ENCODE data around the gene CES2.
"Not testable (repeated sequence)": the region's sequence is repeated elsewhere in the genome, so short reads cannot be mapped to it uniquely, and the experiment has no call there.

CES2 gene

GRCh38 chr16:66984892-66985311, 49.6 kb downstream of the CES2 start:
- DNase-seq (ENCODE audit: low read depth), result no peak

GRCh38 chr16:66986559-66986958, 51.2 kb downstream of the CES2 start:
- no peak for DNase-seq (ENCODE audit: low read depth)

GRCh38 chr16:66988197-66988788, 53.0 kb downstream of the CES2 start, which contains the start of gene CES4A:
TSS of gene CES4A (plus strand) at chr16:66988589. CDS start at chr16:66988773, 184 bp downstream.
- DNase-seq (ENCODE audit: low read depth), result no peak

- DNase-seq (ENCODE audit: low read depth), result no peak
These were observed 56.3 kb downstream of the CES2 start for GRCh38 chr16:66991545-66992077.

- DNase-seq (ENCODE audit: low read depth), result not testable (repeated sequence)
These were observed 58.2 kb downstream of the CES2 start for GRCh38 chr16:66993558-66993957.
